AG09309 (cell line): Measurements from ENCODE around the gene ABCD1.
"Not testable (repeated sequence)": the region's sequence is repeated elsewhere in the genome, so short reads cannot be mapped to it uniquely, and the experiment has no call there.

Source experiments
- DNase-seq: peaks from one replicate; pipeline ENCODE4 v3.0.0-alpha.2; 2010; ENCODE audit warnings: low read depth
- H3K4me3 ChIP-seq: 2 replicates; pipeline ENCODE4 v1.5.1; 2011; ENCODE audit warnings: mild to moderate bottlenecking, low read depth, low read length, moderate library complexity; ENCODE audit not compliant: control insufficient read depth
- TF ChIP-seq, protein P1 (sequence below): IDR thresholded peaks from 2 replicates; pipeline ENCODE4 v1.5.1; 2011; ENCODE audit warnings: mild to moderate bottlenecking, low read depth, low read length, inconsistent platforms; ENCODE audit not compliant: insufficient read depth, control insufficient read depth; ENCODE audit errors: missing control alignments

Gene ABCD1

DNA sequence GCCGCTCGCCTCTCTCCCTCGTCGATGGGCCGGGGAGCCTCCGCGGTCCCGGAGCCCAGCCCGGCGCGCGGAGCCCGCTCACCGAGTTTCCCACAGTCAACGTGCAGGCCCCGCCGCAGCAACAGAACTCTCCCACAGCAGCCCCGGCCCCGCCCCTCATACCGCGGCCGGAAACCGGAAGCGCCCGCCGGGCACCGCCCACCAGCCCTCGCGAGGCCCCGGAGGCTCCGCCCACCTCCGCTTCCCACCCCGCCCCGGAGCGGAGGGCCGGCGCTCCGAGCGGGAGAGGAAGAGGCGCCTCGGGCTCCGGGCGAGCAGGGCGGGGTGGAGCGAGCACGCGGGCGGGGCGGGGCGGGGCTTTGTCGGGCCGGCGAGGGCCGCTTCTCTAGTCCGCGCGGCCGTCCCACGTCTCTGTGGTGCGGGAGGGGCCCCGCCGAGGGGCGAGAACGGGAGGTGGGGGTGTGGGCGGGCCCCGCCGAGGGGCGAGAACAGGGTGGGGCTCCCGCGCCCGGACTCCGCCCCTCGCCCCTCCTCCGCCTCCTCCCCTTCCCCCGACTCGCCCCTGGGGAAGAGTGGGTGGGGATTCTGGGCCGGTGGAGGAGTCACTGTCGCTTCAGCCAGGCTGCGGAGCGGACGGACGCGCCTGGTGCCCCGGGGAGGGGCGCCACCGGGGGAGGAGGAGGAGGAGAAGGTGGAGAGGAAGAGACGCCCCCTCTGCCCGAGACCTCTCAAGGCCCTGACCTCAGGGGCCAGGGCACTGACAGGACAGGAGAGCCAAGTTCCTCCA, at the start of gene ABCD1, which contains the start of gene BCAP31:
Gene ABCD1, plus strand, starts transcription at position 605 of the 787 bp plus-strand sequence. CDS start 411 bp downstream, outside the sequence.
Gene BCAP31, minus strand, starts transcription at position 136 of the 787 bp plus-strand sequence. CDS start 1,143 bp downstream, outside the sequence.
- TF ChIP-seq, protein P1, sequence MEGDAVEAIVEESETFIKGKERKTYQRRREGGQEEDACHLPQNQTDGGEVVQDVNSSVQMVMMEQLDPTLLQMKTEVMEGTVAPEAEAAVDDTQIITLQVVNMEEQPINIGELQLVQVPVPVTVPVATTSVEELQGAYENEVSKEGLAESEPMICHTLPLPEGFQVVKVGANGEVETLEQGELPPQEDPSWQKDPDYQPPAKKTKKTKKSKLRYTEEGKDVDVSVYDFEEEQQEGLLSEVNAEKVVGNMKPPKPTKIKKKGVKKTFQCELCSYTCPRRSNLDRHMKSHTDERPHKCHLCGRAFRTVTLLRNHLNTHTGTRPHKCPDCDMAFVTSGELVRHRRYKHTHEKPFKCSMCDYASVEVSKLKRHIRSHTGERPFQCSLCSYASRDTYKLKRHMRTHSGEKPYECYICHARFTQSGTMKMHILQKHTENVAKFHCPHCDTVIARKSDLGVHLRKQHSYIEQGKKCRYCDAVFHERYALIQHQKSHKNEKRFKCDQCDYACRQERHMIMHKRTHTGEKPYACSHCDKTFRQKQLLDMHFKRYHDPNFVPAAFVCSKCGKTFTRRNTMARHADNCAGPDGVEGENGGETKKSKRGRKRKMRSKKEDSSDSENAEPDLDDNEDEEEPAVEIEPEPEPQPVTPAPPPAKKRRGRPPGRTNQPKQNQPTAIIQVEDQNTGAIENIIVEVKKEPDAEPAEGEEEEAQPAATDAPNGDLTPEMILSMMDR, result no peak

DNA sequence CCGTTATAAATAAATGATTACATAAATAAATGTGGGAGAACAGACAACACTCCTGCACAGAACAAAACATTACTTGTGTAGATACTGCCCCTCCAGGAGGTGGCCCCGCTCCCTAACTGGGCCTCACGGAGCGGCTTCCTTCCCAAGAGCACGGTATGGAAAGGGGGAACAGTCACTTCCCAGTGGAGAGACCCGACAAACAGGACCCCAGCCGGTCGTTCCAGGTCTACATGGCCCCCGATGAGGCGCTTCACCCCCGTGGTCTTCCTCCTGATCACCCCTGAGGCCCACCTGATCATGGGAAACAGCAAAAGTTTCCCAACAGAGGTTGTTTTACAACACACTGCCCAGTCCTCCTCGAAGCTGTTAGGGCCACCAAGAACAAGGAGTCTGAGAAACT, 43.5 kb upstream of the ABCD1 start:
- no peak overlapping the region for H3K4me3 ChIP-seq
- DNase-seq, result no peak
- TF ChIP-seq, protein P1, result no peak

More for the DNA sequence above, at the start of gene ABCD1, which contains the start of gene BCAP31:
- peak; percentile 32 for DNase-seq
- peak within 1 kb of the TSS; percentile 56 for H3K4me3 ChIP-seq

DNA sequence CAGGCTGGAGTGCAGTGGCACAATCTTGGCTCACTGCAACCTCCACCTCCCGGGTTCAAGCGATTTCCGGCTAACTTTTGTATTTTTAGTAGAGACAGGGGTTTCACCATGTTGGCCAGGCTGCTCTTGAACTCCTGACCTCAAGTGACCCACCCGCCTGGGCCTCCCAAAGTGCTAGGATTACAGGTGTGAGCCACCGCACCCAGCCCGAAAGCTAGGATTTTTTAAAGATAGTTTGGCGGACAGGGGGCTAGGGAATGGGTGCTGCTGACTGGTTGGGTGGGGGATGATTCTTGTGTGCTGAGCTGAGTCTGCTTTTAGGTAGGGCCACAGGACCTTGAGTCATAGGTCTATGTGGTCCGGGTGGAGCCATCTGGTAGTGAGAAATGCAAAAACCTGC, 41.2 kb upstream of the ABCD1 start:
- H3K4me3 ChIP-seq, result not testable (repeated sequence)

DNA sequence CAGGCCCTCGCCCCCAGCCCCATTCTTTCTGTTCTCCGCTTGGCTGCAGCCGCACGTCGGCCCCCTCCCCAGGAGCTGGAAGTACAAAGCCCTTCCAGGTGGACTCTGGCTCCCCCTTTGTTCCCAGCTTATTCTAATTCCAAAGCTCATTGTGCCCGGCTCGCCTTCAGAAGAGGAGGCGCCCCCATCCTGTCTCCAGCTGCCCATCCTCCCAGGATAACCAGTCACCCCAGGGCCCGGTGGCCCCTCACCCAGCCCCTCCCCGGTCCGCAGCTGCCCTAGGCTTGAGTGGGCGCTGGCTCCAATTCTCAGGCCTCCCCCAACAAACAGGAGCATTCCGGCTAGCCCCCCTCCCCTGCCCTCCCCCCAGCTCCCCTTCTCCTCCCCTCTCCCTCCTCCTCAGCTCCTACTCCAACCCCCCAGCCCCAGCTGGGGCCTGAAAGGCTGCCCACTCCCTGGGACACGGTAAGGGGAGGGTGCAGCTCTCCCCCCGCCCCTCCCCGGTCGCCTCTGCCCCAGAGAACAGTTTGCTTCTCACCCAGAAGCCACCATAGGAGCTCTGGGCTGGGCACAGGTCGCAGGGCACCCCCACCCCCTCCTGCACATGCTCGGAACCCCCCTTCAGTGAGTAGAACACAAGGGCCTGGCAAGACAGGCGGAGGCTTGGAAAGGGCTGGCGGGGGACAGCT, 40.0 kb upstream of the ABCD1 start:
- TF ChIP-seq, protein P1, result no peak
- H3K4me3 ChIP-seq, result no peak overlapping the region
- no peak for DNase-seq

More for the DNA sequence above, 41.2 kb upstream of the ABCD1 start:
- not testable (repeated sequence) for DNase-seq

DNA sequence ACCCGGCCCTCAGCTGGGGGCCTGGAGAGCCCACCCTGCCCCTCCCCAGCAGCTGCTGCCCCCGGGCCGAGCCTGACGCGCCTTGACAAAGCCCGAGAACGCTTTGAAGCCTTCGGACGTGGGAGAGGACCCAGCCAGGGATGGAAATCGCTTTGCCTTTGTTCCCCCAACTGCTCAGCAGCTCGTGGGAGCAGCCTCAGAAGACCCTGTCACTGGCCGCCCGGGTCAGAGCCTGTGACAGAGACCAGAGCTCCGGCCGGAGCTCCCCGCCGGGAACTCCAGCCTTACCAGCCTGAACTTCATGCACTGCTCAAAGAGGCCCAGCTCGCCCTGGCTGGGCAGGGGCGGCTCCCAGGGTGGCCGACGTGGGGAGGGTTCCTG, 39.5 kb upstream of the ABCD1 start:
- H3K4me3 ChIP-seq, result no peak overlapping the region
- TF ChIP-seq, protein P1, result no peak
- DNase-seq, result no peak

DNA sequence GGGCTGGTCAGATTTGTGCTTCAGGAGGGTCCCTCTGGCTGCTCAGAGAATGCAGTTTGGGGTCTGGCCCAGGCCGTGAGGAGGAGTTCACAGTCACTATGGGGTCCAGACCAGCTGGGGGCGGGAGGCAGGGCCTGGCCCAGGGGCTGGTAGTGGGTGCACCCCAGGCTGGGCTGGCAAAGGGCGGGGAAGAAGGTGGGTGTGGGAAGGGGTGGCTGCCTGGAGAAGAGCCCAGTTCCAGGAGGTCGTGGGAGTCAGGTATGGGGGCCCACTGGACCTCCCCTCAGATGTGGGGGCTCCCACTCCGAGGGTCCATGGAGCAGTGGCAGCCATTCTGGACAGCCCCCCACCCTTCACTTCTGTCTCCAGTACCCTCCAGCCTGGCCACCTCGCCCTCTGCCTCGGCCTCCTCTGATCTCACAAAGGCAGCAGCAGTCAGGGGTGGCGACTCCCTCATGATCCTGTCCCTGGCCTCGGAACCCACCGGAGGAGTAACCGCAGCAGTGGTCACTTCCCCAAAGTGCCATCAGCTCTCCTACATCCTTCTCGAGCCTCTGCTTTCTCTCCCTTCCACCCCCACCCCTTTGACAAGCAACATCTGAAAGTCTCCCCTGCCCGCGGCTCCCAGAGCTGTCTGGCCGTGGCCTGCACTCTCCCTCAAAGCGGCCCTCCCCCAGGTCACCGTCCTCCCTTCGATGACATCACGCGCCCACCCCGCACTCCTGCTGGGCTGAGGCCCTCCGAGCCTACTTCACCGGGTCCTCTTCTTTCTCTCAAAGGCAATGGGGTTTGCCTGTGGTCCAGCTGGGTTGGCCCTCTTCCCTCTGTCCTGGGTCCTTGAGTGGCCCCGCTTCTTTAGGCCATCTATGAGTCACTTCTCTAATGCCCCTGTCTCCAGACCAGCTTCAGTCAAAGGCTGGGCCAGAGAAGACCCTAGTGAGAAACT, 38.6 kb upstream of the ABCD1 start:
- TF ChIP-seq, protein P1, result no peak
- H3K4me3 ChIP-seq, result no peak overlapping the region
- DNase-seq, result no peak
